ENCODE results near the gene GNA12.

GRCh38 chr7:2799253-2799652 is 44.9 kb downstream of the GNA12 start:
- TF ChIP-seq CTCF (IDR thresholded peaks at IDR 0.05) (no peak), EZH2 (IDR thresholded peaks at IDR 0.05) (no peak), EZH2phosphoT487 (IDR thresholded peaks at IDR 0.05) (no peak)

Measured in neural progenitor cell (in vitro differentiated cells).